Measurements from ENCODE around the gene HOXB5. TPM values are rescaled to one million over a fixed set of nuclear protein-coding genes. Genes with fewer than 3 reads are reported as not detected.

HOXB5 gene
- total and polyA plus RNA-seq, 2 experiments from 2014 or later: 0.24 to 1.9 TPM

DNA sequence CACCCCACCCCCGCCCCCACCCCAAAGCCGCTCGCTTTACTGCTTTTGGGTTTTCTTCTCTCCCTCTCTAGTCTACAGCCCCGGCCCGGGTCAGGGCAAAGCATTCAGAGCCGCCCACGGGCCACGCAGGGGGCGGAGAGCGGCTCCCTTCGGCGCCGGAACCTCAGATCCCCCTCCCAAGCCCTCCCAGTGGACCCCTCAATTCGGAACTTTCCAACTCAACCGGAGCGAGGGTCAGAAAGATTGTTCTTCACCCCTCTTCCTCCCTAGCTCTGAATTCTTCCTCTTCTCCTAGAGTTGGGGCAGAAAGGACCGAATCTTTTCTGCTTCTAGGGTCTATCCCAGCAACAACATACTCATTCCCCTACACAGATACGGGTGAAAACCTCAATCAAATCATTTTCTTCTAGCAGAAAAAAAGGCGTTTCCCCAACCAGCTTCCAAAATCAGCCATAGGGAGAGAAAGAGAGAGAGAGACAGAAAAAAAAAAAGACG is 49.7 kb downstream of the HOXB5 start:
- H3K36me3 ChIP-seq: peaks cover 7% of the 10 kb centered on the region
- no peaks in the 10 kb centered on the region for H3K9me3 ChIP-seq (ENCODE audit: low read depth)
- no peaks in the 10 kb centered on the region for H3K27me3 ChIP-seq
- no peak for TF ChIP-seq CTCF (IDR thresholded peaks at IDR 0.05; ENCODE audit: low read depth, low read length)
- peaks cover 49% of the 10 kb centered on the region for H3K4me1 ChIP-seq (ENCODE audit: low read depth)
- peak overlapping the region; percentile 90 for H3K4me3 ChIP-seq
- H3K27ac ChIP-seq: peak overlapping the region; percentile 98
- DNase-seq (ENCODE audit: low read depth in 1 of 2, low spot score in 1 of 2): peak in 1 of 2 donors; percentile 52

- peak; percentile 65 to 67 for DNase-seq (ENCODE audit: low read depth in 1 of 2, low spot score in 1 of 2)
- Histone ChIP-seq H3K27me3 (no peaks in the 10 kb centered on the region), H3K36me3 (peaks cover 7% of the 10 kb centered on the region), H3K9me3 (ENCODE audit: low read depth) (no peaks in the 10 kb centered on the region), H3K4me1 (ENCODE audit: low read depth) (peaks cover 45% of the 10 kb centered on the region), H3K4me3 (peak overlapping the region; percentile 90), H3K27ac (peak overlapping the region; percentile 98)
- no peak for TF ChIP-seq CTCF (IDR thresholded peaks at IDR 0.05; ENCODE audit: low read depth, low read length)
Observed at GRCh38 chr17:48543107-48543853, 50.3 kb downstream of the HOXB5 start.

DNA sequence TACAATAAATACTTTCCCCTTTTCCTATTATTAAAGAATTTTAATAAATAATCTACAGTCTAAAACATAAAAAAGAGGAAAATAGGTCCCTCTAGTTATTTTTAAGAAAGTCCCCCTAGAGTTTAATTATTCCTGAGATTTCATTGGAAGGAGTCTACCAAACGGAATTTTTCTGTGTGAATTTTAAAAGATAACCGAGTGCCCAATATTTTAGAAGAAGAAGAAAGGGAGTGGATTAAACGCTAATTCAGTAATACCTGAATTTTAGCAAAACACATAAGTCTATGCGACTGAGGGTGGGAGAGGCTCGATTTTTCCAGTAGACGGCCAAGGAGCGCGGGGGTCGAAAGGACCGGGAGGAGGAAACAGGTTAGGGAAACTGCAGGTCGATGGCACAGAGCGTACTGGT is 50.9 kb downstream of the HOXB5 start:
- TF ChIP-seq CTCF (IDR thresholded peaks at IDR 0.05; ENCODE audit: low read depth, low read length): no peak
- no peaks in the 10 kb centered on the region for H3K27me3 ChIP-seq
- no peaks in the 10 kb centered on the region for H3K9me3 ChIP-seq (ENCODE audit: low read depth)
- H3K4me3 ChIP-seq: peak overlapping the region; percentile 90
- no peak for DNase-seq (ENCODE audit: low read depth in 1 of 2, low spot score in 1 of 2)
- peak overlapping the region; percentile 98 for H3K27ac ChIP-seq
- H3K4me1 ChIP-seq (ENCODE audit: low read depth): peaks cover 39% of the 10 kb centered on the region
- H3K36me3 ChIP-seq: peaks cover 7% of the 10 kb centered on the region

GRCh38 chr17:48542114-48542656 is 51.4 kb downstream of the HOXB5 start:
- DNase-seq (ENCODE audit: low read depth in 1 of 2, low spot score in 1 of 2): peak in 1 of 2 donors; percentile 60
- Histone ChIP-seq H3K27ac (peak overlapping the region; percentile 98), H3K27me3 (no peaks in the 10 kb centered on the region), H3K4me1 (ENCODE audit: low read depth) (peaks cover 34% of the 10 kb centered on the region), H3K4me3 (peak overlapping the region; percentile 90), H3K9me3 (ENCODE audit: low read depth) (no peaks in the 10 kb centered on the region), H3K36me3 (peaks cover 7% of the 10 kb centered on the region)
- no peak for TF ChIP-seq CTCF (IDR thresholded peaks at IDR 0.05; ENCODE audit: low read depth, low read length)

DNA sequence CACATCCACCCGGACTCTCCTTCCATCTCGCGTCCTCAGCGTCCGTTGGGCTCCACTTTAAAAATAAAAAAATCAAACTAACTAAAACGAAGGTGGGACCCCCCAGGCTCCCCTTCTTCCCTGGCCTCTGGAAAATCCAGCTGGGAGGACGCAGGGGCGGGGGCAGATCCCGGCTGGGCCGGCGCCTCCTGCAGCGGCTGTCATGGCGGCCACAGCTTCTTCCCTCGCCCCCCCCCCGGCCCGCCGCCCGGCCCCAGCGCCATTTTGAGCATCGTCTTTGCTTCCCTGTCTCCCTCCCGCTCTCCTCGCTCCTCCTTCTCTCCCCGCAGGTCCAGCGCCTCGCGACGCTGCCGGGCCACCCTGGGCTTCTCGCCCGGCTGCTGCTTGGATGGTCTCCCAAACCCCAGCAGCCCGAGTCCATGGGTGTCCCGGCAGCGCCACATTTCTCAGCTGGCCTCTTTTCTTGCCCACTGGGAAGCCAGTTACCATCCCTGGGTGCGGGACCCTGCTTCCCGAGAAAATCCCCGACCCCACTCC is 51.9 kb downstream of the HOXB5 start:
- H3K27me3 ChIP-seq: no peaks in the 10 kb centered on the region
- TF ChIP-seq CTCF (IDR thresholded peaks at IDR 0.05; ENCODE audit: low read depth, low read length): no peak
- peak overlapping the region; percentile 90 for H3K4me3 ChIP-seq
- peaks cover 33% of the 10 kb centered on the region for H3K4me1 ChIP-seq (ENCODE audit: low read depth)
- peak; percentile 65 to 85 for DNase-seq (ENCODE audit: low read depth in 1 of 2, low spot score in 1 of 2)
- H3K27ac ChIP-seq: peak overlapping the region; percentile 98
- H3K36me3 ChIP-seq: peaks cover 7% of the 10 kb centered on the region
- H3K9me3 ChIP-seq (ENCODE audit: low read depth): no peaks in the 10 kb centered on the region

Other genes starting within 250 kb of the HOXB5 start
- 0.36 TPM in 1 of 2 replicates, not detected in the other for gene SKAP1, start 163.6 kb downstream of the HOXB5 start, total RNA-seq
- gene SKAP1, start 163.6 kb downstream of the HOXB5 start, polyA plus RNA-seq: 0.65 TPM in 1 of 2 replicates, not detected in the other
- gene HOXB1, start 62.8 kb downstream of the HOXB5 start, total RNA-seq: 5.9 and 6.6 TPM in 2 replicates
- gene HOXB1, start 62.8 kb downstream of the HOXB5 start, polyA plus RNA-seq: 9.1 and 12.4 TPM in 2 replicates
- 111 and 114 TPM in 2 replicates for gene HOXB2, start 48.7 kb downstream of the HOXB5 start, total RNA-seq
- gene HOXB2, start 48.7 kb downstream of the HOXB5 start, polyA plus RNA-seq: 107 and 116 TPM in 2 replicates
- gene HOXB4, start 15.4 kb downstream of the HOXB5 start, total RNA-seq: 12.2 and 12.5 TPM in 2 replicates
- 5.4 TPM in 2 replicates for gene HOXB4, start 15.4 kb downstream of the HOXB5 start, polyA plus RNA-seq
- gene HOXB3, start 3.5 kb downstream of the HOXB5 start, total RNA-seq: 37.7 and 42.4 TPM in 2 replicates
- gene HOXB3, start 3.5 kb downstream of the HOXB5 start, polyA plus RNA-seq: 24.7 and 24.9 TPM in 2 replicates
- gene HOXB6, start 11.2 kb upstream of the HOXB5 start, total RNA-seq: 0.12 TPM in 1 of 2 replicates, not detected in the other
- gene HOXB6, start 11.2 kb upstream of the HOXB5 start, polyA plus RNA-seq: not detected in 2 replicates
- gene HOXB7, start 17.2 kb upstream of the HOXB5 start, total RNA-seq: not detected in 2 replicates
- 0.81 TPM in 1 of 2 replicates, not detected in the other for gene HOXB7, start 17.2 kb upstream of the HOXB5 start, polyA plus RNA-seq
- gene HOXB8, start 21.5 kb upstream of the HOXB5 start, total RNA-seq: not detected in 2 replicates
- not detected in 2 replicates for gene HOXB8, start 21.5 kb upstream of the HOXB5 start, polyA plus RNA-seq
- not detected in 2 replicates for gene HOXB9, start 32.6 kb upstream of the HOXB5 start, total RNA-seq
- gene HOXB9, start 32.6 kb upstream of the HOXB5 start, polyA plus RNA-seq: not detected in 2 replicates
- not detected in 2 replicates for gene PRAC1, start 128.7 kb upstream of the HOXB5 start, total RNA-seq
- not detected in 2 replicates for gene PRAC1, start 128.7 kb upstream of the HOXB5 start, polyA plus RNA-seq
- gene PRAC2, start 129.4 kb upstream of the HOXB5 start, total RNA-seq: not detected in 2 replicates
- gene PRAC2, start 129.4 kb upstream of the HOXB5 start, polyA plus RNA-seq: not detected in 2 replicates
- gene HOXB13, start 135.0 kb upstream of the HOXB5 start, total RNA-seq: not detected in 2 replicates
- not detected in 2 replicates for gene HOXB13, start 135.0 kb upstream of the HOXB5 start, polyA plus RNA-seq
- gene TTLL6, start 223.4 kb upstream of the HOXB5 start, total RNA-seq: 0.03 TPM in 1 of 2 replicates, not detected in the other
- gene TTLL6, start 223.4 kb upstream of the HOXB5 start, polyA plus RNA-seq: not detected in 2 replicates
- 23.8 and 35.3 TPM in 2 replicates for gene CALCOCO2, start 237.3 kb upstream of the HOXB5 start, total RNA-seq
- 38.6 and 56.4 TPM in 2 replicates for gene CALCOCO2, start 237.3 kb upstream of the HOXB5 start, polyA plus RNA-seq